Panc1 (cell line): ENCODE measurements around the gene PPOX.

Source experiments
- CTCF ChIP-seq: fragments of 450-650 bp; IDR thresholded peaks from 2 replicates; pipeline ENCODE4 v1.5.1; 2017; ENCODE audit warnings: mild to moderate bottlenecking
- POLR2AphosphoS5 ChIP-seq: IDR thresholded peaks from 2 replicates; pipeline ENCODE4 v1.6.1; 2012; ENCODE audit warnings: mild to moderate bottlenecking, low read depth, low read length, moderate library complexity
- REST ChIP-seq, 2 experiments: IDR thresholded peaks; 2 replicates each; pipeline ENCODE4 v1.6.1; 2011 to 2012; ENCODE audit warnings: low read depth in 2 of 2, control low read depth in 1 of 2, low read length in 1 of 2, mild to moderate bottlenecking in 1 of 2, moderate library complexity in 1 of 2; ENCODE audit not compliant: insufficient read depth in 1 of 2

GRCh38 chr1:161140755-161141400 lies 25.3 kb upstream of the PPOX start:
- TF ChIP-seq CTCF (no peak), POLR2AphosphoS5 (no peak), REST (IDR thresholded peaks at IDR 0.05; ENCODE audit: insufficient read depth in 1 of 2, low read depth in 2 of 2, low read length in 1 of 2) (no peak)
